H9 (cell line): ENCODE results near the gene SNX27. TPM values are rescaled to one million over a fixed set of nuclear protein-coding genes. Genes with fewer than 3 reads are reported as not detected.

Experiments
- DNase-seq: peaks from one replicate; pipeline ENCODE4 v3.0.0-alpha.2; 2017
- H2AFZ ChIP-seq: one replicate; pipeline ENCODE4 v1.6.1; 2013; ENCODE audit warnings: mild to moderate bottlenecking, low read length, control low read depth, moderate library complexity
- H2AK5ac ChIP-seq: 2 replicates; pipeline ENCODE4 v1.6.1; 2013; ENCODE audit warnings: low read length, control low read depth, mixed read lengths; ENCODE audit not compliant: insufficient read length
- H2BK120ac ChIP-seq: one replicate; pipeline ENCODE4 v1.6.1; 2013; ENCODE audit warnings: low read depth, mild to moderate bottlenecking, low read length, control low read depth, inconsistent platforms; ENCODE audit not compliant: poor library complexity, severe bottlenecking
- H2BK12ac ChIP-seq: 2 replicates; pipeline ENCODE4 v1.6.1; 2013; ENCODE audit warnings: low read length, control low read depth, mixed read lengths, low read depth; ENCODE audit not compliant: insufficient read length
- H2BK15ac ChIP-seq: 2 replicates; pipeline ENCODE4 v1.6.1; 2013; ENCODE audit warnings: low read depth, low read length, control low read depth
- H2BK20ac ChIP-seq: one replicate; pipeline ENCODE4 v1.6.1; 2013; ENCODE audit warnings: low read depth, mild to moderate bottlenecking, low read length, control low read depth, inconsistent platforms; ENCODE audit not compliant: poor library complexity, severe bottlenecking
- H2BK5ac ChIP-seq: 2 replicates; pipeline ENCODE4 v1.6.1; 2013; ENCODE audit warnings: low read length, control low read depth, mixed read lengths; ENCODE audit not compliant: insufficient read length
- H3K14ac ChIP-seq: 2 replicates; pipeline ENCODE4 v1.6.1; 2013; ENCODE audit warnings: low read length, control low read depth; ENCODE audit not compliant: insufficient read depth
- H3K18ac ChIP-seq: 2 replicates; pipeline ENCODE4 v1.6.1; 2013; ENCODE audit warnings: low read depth, mild to moderate bottlenecking, mixed read lengths, low read length, control low read depth; ENCODE audit not compliant: insufficient read length
- H3K23ac ChIP-seq: 2 replicates; pipeline ENCODE4 v1.6.1; 2013; ENCODE audit warnings: low read length, control low read depth, mixed read lengths, low read depth; ENCODE audit not compliant: insufficient read length
- H3K23me2 ChIP-seq: 2 replicates; pipeline ENCODE4 v1.6.1; 2013; ENCODE audit warnings: low read depth, mild to moderate bottlenecking, mixed read lengths, low read length, control low read depth; ENCODE audit not compliant: insufficient read length, poor library complexity, severe bottlenecking
- H3K27ac ChIP-seq: 2 replicates; pipeline ENCODE4 v1.5.1; 2013; ENCODE audit warnings: low read length, control low read depth, mixed read lengths, low read depth; ENCODE audit not compliant: insufficient read length
- H3K27me3 ChIP-seq: 2 replicates; pipeline ENCODE4 v1.6.1; 2013; ENCODE audit warnings: low read length, control low read depth, inconsistent platforms; ENCODE audit not compliant: insufficient read depth
- H3K4ac ChIP-seq: 2 replicates; pipeline ENCODE4 v1.6.1; 2013; ENCODE audit warnings: low read depth, mild to moderate bottlenecking, control low read depth, inconsistent platforms, low read length, moderate library complexity
- H3K4me1 ChIP-seq: 2 replicates; pipeline ENCODE4 v1.6.1; 2013; ENCODE audit warnings: low read length, control low read depth, inconsistent platforms; ENCODE audit not compliant: insufficient read depth
- H3K4me2 ChIP-seq: 2 replicates; pipeline ENCODE4 v1.6.1; 2013; ENCODE audit warnings: low read length, control low read depth, mixed read lengths; ENCODE audit not compliant: insufficient read length, insufficient read depth
- H3K56ac ChIP-seq: 2 replicates; pipeline ENCODE4 v1.6.1; 2013; ENCODE audit warnings: low read depth, mild to moderate bottlenecking, mixed read lengths, low read length, control low read depth; ENCODE audit not compliant: insufficient read length
- H3K79me1 ChIP-seq: 2 replicates; pipeline ENCODE4 v1.6.1; 2013; ENCODE audit warnings: low read depth, mild to moderate bottlenecking, moderate library complexity, low read length, control low read depth, inconsistent platforms; ENCODE audit not compliant: insufficient read depth, poor library complexity, severe bottlenecking
- H3K79me2 ChIP-seq: 2 replicates; pipeline ENCODE4 v1.6.1; 2013; ENCODE audit warnings: low read length, control low read depth, inconsistent platforms; ENCODE audit not compliant: insufficient read depth
- H3K9ac ChIP-seq: 2 replicates; pipeline ENCODE4 v1.6.1; 2013; ENCODE audit warnings: low read length, control low read depth, mixed read lengths; ENCODE audit not compliant: insufficient read length; ENCODE audit errors: extremely low read depth
- H3K9me3 ChIP-seq: one replicate; pipeline ENCODE4 v1.6.1; 2013; ENCODE audit warnings: low read depth, low read length, inconsistent platforms; ENCODE audit not compliant: control insufficient read depth
- H3T11ph ChIP-seq: one replicate; pipeline ENCODE4 v1.6.1; 2013; ENCODE audit warnings: mild to moderate bottlenecking, low read length, control low read depth, inconsistent platforms
- H4K20me1 ChIP-seq: one replicate; pipeline ENCODE4 v1.6.1; 2013; ENCODE audit not compliant: control insufficient read depth, insufficient read length, insufficient read depth
- H4K5ac ChIP-seq: 2 replicates; pipeline ENCODE4 v1.6.1; 2013; ENCODE audit warnings: low read depth, mild to moderate bottlenecking, mixed read lengths, low read length, control low read depth; ENCODE audit not compliant: insufficient read length
- H4K8ac ChIP-seq: replicated peaks from 2 replicates; pipeline ENCODE4 v1.6.1; 2013; ENCODE audit warnings: low read length, control low read depth, mixed read lengths, low read depth; ENCODE audit not compliant: insufficient read length
- H4K91ac ChIP-seq: 2 replicates; pipeline ENCODE4 v1.6.1; 2013; ENCODE audit warnings: low read depth, mild to moderate bottlenecking, moderate library complexity, mixed read lengths, low read length, control low read depth; ENCODE audit not compliant: insufficient read length
- H3K27ac Mint-ChIP-seq, 3 experiments: 2 replicates in 2 of 3; 3 replicates in 1 of 3; pipeline ENCODE4 v1.8.0; 2020 to 2021; ENCODE audit warnings: mixed read lengths in 3 of 3, mild to moderate bottlenecking in 1 of 3, moderate library complexity in 1 of 3
- H3K27me3 Mint-ChIP-seq: 2 replicates; pipeline ENCODE4 v1.8.0; 2021; ENCODE audit warnings: low read depth, mild to moderate bottlenecking, moderate library complexity, mixed read lengths
- H3K36me3 Mint-ChIP-seq, 3 experiments: 2 replicates in 2 of 3; 3 replicates in 1 of 3; pipeline ENCODE4 v1.8.0; 2020 to 2021; ENCODE audit warnings: low read depth in 3 of 3, mixed read lengths in 3 of 3; ENCODE audit not compliant: insufficient read depth in 1 of 3
- H3K4me1 Mint-ChIP-seq, 2 experiments: 2 replicates each; pipeline ENCODE4 v1.8.0; 2020; ENCODE audit warnings: mixed read lengths in 2 of 2
- H3K4me3 Mint-ChIP-seq, 2 experiments: 2 replicates in 1 of 2; 3 replicates in 1 of 2; pipeline ENCODE4 v1.8.0; 2020 to 2021; ENCODE audit warnings: mild to moderate bottlenecking in 2 of 2, mixed read lengths in 2 of 2, moderate library complexity in 1 of 2
- H3K9me3 Mint-ChIP-seq, 2 experiments: 2 replicates in 1 of 2; 3 replicates in 1 of 2; pipeline ENCODE4 v1.8.0; 2020; ENCODE audit warnings: mild to moderate bottlenecking in 2 of 2, mixed read lengths in 2 of 2, moderate library complexity in 1 of 2
- WGBS: extraction: QIAGEN DNeasy Blood & Tissue Kit; methylation state at CpG from one replicate; pipeline ENCODE4 v1.1.7; 2013; ENCODE audit warnings: missing lambda C conversion rate, low lambda C conversion rate, mixed read lengths; ENCODE audit not compliant: insufficient read length; ENCODE audit errors: extremely low coverage; 5-methylcytosine and 5-hydroxymethylcytosine counted together
- total RNA-seq: library from RNA; stranded (reverse); gene quantifications from 2 replicates; pipeline ENCODE4 v1.2.1, GENCODE V29; 2021
- TF ChIP-seq, protein P1 (sequence below): fragments of 200-600 bp; sonication (generic); conservative IDR thresholded peaks from 3 replicates; pipeline ENCODE4 v1.8.0; 2021; ENCODE audit warnings: antibody characterized with exemption, mild to moderate bottlenecking

Gene SNX27
- total RNA-seq, 1 experiment from 2014 or later = 48.9 TPM

DNA sequence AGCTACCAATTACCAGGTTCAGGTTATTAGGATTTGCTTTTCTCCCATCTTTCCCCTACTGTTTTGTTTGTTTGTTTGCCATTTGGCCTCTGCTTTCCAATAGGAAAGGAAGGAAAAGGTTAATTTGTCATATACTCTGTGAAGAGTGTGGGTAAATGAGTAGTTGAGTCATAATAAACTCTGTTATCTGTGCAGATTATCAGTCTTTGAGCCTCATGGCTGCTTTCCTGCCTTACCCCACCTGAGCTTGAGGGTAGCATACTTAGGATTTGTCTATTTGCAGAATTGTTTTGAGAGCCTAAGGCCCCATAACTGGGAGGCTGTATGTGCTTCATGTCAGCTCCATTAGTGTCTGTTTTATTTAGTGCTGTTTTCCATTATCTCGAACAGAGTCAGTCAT, 32.9 kb upstream of the SNX27 start:
- no peaks in the 10 kb centered on the region for H3K27me3 ChIP-seq
- no CpG with 5 or more reads among the region's 1 CpG for WGBS
- DNase-seq = no peak
- no peak overlapping the region for H4K8ac ChIP-seq
- no peak overlapping the region for H3K9ac ChIP-seq
- no peak overlapping the region for H4K5ac ChIP-seq
- no peak overlapping the region for H2BK5ac ChIP-seq
- no peak overlapping the region for H2AFZ ChIP-seq
- H3K79me1 ChIP-seq = no peaks in the 10 kb centered on the region
- no peak overlapping the region for H3K4me2 ChIP-seq
- H4K20me1 ChIP-seq = no peaks in the 10 kb centered on the region
- no peak overlapping the region for H3K4ac ChIP-seq
- H2AK5ac ChIP-seq = no peak overlapping the region
- no peaks in the 10 kb centered on the region for H3K23me2 ChIP-seq
- H3K27ac ChIP-seq = no peak overlapping the region
- H3K14ac ChIP-seq = no peak overlapping the region
- H3K79me2 ChIP-seq = no peaks in the 10 kb centered on the region
- Mint-ChIP-seq H3K4me1 (peaks cover 7 to 11% of the 10 kb centered on the region in 2 experiments), H3K27ac (no peak overlapping the region), H3K9me3 (no peaks in the 10 kb centered on the region), H3K27me3 (no peaks in the 10 kb centered on the region), H3K36me3 (peaks cover 8 to 50% (median 29%) of the 10 kb centered on the region in 3 experiments), H3K4me3 (no peak overlapping the region)
- no peaks in the 10 kb centered on the region for H3K9me3 ChIP-seq
- no peaks in the 10 kb centered on the region for H3K4me1 ChIP-seq
- H2BK120ac ChIP-seq = no peak overlapping the region
- H3K18ac ChIP-seq = no peak overlapping the region
- H2BK15ac ChIP-seq = no peak overlapping the region
- no peak overlapping the region for H3K56ac ChIP-seq
- H2BK12ac ChIP-seq = no peak overlapping the region
- H2BK20ac ChIP-seq = no peak overlapping the region
- H4K91ac ChIP-seq = no peak overlapping the region
- no peak overlapping the region for H3K23ac ChIP-seq
- TF ChIP-seq, protein P1, sequence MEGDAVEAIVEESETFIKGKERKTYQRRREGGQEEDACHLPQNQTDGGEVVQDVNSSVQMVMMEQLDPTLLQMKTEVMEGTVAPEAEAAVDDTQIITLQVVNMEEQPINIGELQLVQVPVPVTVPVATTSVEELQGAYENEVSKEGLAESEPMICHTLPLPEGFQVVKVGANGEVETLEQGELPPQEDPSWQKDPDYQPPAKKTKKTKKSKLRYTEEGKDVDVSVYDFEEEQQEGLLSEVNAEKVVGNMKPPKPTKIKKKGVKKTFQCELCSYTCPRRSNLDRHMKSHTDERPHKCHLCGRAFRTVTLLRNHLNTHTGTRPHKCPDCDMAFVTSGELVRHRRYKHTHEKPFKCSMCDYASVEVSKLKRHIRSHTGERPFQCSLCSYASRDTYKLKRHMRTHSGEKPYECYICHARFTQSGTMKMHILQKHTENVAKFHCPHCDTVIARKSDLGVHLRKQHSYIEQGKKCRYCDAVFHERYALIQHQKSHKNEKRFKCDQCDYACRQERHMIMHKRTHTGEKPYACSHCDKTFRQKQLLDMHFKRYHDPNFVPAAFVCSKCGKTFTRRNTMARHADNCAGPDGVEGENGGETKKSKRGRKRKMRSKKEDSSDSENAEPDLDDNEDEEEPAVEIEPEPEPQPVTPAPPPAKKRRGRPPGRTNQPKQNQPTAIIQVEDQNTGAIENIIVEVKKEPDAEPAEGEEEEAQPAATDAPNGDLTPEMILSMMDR = no peak
- H3T11ph ChIP-seq = no peak overlapping the region
